Neural cell (in vitro differentiated cells): ENCODE measurements around the gene HIF3A. TPM values are rescaled to one million over a fixed set of nuclear protein-coding genes. Genes with fewer than 3 reads are reported as not detected.

Experiments
- H2AFZ ChIP-seq: fragments of 200-600, 300-800 bp; sonication (generic), shearing (Covaris generic); 2 replicates; pipeline ENCODE4 v1.6.0; 2014; ENCODE audit warnings: low read depth, mild to moderate bottlenecking, antibody characterized with exemption, low read length, moderate library complexity
- H3F3A ChIP-seq: fragments of 200-600 bp; shearing (Covaris generic); 2 replicates; pipeline ENCODE4 v1.6.1; 2016; ENCODE audit warnings: mild to moderate bottlenecking, moderate library complexity, mixed read lengths, antibody characterized with exemption, low read length; ENCODE audit not compliant: insufficient read depth, poor library complexity, severe bottlenecking
- H3K27ac ChIP-seq: fragments of 200-600, 300-800 bp; sonication (generic), shearing (Covaris generic); 2 replicates; pipeline ENCODE4 v1.5.1; 2014; ENCODE audit warnings: mild to moderate bottlenecking, low read length, moderate library complexity
- H3K27me3 ChIP-seq: fragments of 300-800, 200-600 bp; sonication (generic), shearing (Covaris generic); 2 replicates; pipeline ENCODE4 v1.6.0; 2014; ENCODE audit warnings: mild to moderate bottlenecking, low read depth, low read length, moderate library complexity; ENCODE audit not compliant: insufficient read depth
- H3K36me3 ChIP-seq: fragments of 300-800, 200-600 bp; sonication (generic), shearing (Covaris generic); 2 replicates; pipeline ENCODE4 v1.5.1; 2014; ENCODE audit warnings: mild to moderate bottlenecking, antibody characterized with exemption, low read length, moderate library complexity; ENCODE audit not compliant: insufficient read depth
- H3K4me2 ChIP-seq: fragments of 300-800, 200-600 bp; sonication (generic), shearing (Covaris generic); 2 replicates; pipeline ENCODE4 v1.6.0; 2014; ENCODE audit warnings: mild to moderate bottlenecking, low read length
- H3K4me3 ChIP-seq: fragments of 300-800, 200-600 bp; sonication (generic), shearing (Covaris generic); 2 replicates; pipeline ENCODE4 v1.5.1; 2014; ENCODE audit warnings: mild to moderate bottlenecking, low read length, moderate library complexity
- H3K79me2 ChIP-seq: fragments of 200-600 bp; shearing (Covaris generic); replicated peaks from 2 replicates; pipeline ENCODE4 v1.6.0; 2014; ENCODE audit warnings: mild to moderate bottlenecking, low read length, moderate library complexity; ENCODE audit not compliant: insufficient read depth
- H3K9ac ChIP-seq: fragments of 300-800, 200-600 bp; sonication (generic), shearing (Covaris generic); 2 replicates; pipeline ENCODE4 v1.6.1; 2016; ENCODE audit warnings: mild to moderate bottlenecking, low read length, mixed read lengths
- H3K9me2 ChIP-seq: fragments of 200-600 bp; shearing (Covaris generic); 2 replicates; pipeline ENCODE4 v1.6.1; 2016; ENCODE audit warnings: mild to moderate bottlenecking, low read length, mixed read lengths; ENCODE audit not compliant: insufficient read depth
- H3K9me3 ChIP-seq: fragments of 200-600, 300-800 bp; sonication (generic), shearing (Covaris generic); 2 replicates; pipeline ENCODE4 v1.6.1; 2016; ENCODE audit warnings: mild to moderate bottlenecking, mixed run types, low read length, moderate library complexity, mixed read lengths
- H4K20me1 ChIP-seq: fragments of 200-600 bp; shearing (Covaris generic); 2 replicates; pipeline ENCODE4 v1.6.1; 2016; ENCODE audit warnings: mild to moderate bottlenecking, mixed run types; ENCODE audit not compliant: insufficient read depth
- CTCF ChIP-seq: fragments of 450-650 bp; IDR thresholded peaks from 2 replicates; pipeline ENCODE4 v1.5.1; 2014; ENCODE audit warnings: antibody characterized with exemption, mild to moderate bottlenecking, moderate library complexity; ENCODE audit not compliant: poor library complexity, severe bottlenecking
- EP300 ChIP-seq: fragments of 450-650 bp; conservative IDR thresholded peaks from 2 replicates; pipeline ENCODE4 v1.6.1; 2014; ENCODE audit warnings: antibody characterized with exemption, mild to moderate bottlenecking, moderate library complexity; ENCODE audit not compliant: poor library complexity, severe bottlenecking
- EZH2 ChIP-seq: fragments of 200-600, 300-800 bp; shearing (Covaris generic), sonication (generic); IDR thresholded peaks from 2 replicates; pipeline ENCODE4 v1.6.1; 2014; ENCODE audit warnings: antibody characterized with exemption, low read length, borderline replicate concordance, mild to moderate bottlenecking; ENCODE audit not compliant: insufficient read depth, poor library complexity, severe bottlenecking
- MXI1 ChIP-seq: fragments of 450-650 bp; conservative IDR thresholded peaks from 2 replicates; pipeline ENCODE4 v1.6.1; 2014; ENCODE audit warnings: antibody characterized with exemption, mild to moderate bottlenecking; ENCODE audit not compliant: poor library complexity, severe bottlenecking
- POLR2AphosphoS5 ChIP-seq: IDR thresholded peaks from 2 replicates; pipeline ENCODE4 v1.6.1; 2012
- RAD21 ChIP-seq: fragments of 450-650 bp; conservative IDR thresholded peaks from 2 replicates; pipeline ENCODE4 v1.6.1; 2014; ENCODE audit warnings: antibody characterized with exemption, mild to moderate bottlenecking, moderate library complexity
- REST ChIP-seq: IDR thresholded peaks from 2 replicates; pipeline ENCODE4 v1.6.1; 2012; ENCODE audit warnings: borderline replicate concordance
- SMC3 ChIP-seq: fragments of 450-650 bp; conservative IDR thresholded peaks from 2 replicates; pipeline ENCODE4 v1.6.1; 2014; ENCODE audit warnings: antibody characterized with exemption, mild to moderate bottlenecking, moderate library complexity; ENCODE audit not compliant: poor library complexity
- TAF1 ChIP-seq: IDR thresholded peaks from 2 replicates; pipeline ENCODE4 v1.6.1; 2012; ENCODE audit warnings: low read depth
- polyA plus RNA-seq: library from polyadenylated mRNA; depleted of rRNA; stranded (reverse); fragments of >200 nt; gene quantifications from 2 replicates; pipeline ENCODE4 v1.2.3, GENCODE V29; 2014

HIF3A gene
- polyA plus RNA-seq, 1 donor from 2014 or later = 2.0 TPM

- peaks cover 34% of the 10 kb centered on the region for H3K79me2 ChIP-seq
These were observed 50.2 kb downstream of the HIF3A start, which contains the start of gene PPP5C for GRCh38 chr19:46346821-46347571. Gene PPP5C (plus strand): TSS chr19:46347087. CDS start chr19:46347097, 10 bp downstream.

More at GRCh38 chr19:46346821-46347571, 50.2 kb downstream of the HIF3A start, which contains the start of gene PPP5C:
- peak within 1 kb of the TSS; percentile 100 for H2AFZ ChIP-seq
- H3K9me2 ChIP-seq = no peaks in the 10 kb centered on the region
- H3K27ac ChIP-seq = peak within 1 kb of the TSS; percentile 92
- H3K4me2 ChIP-seq = peak within 1 kb of the TSS; percentile 80
- H3K36me3 ChIP-seq = no peaks in the 10 kb centered on the region
- TF ChIP-seq CTCF (peak; percentile 99), POLR2AphosphoS5 (peak; percentile 89), EZH2 (no peak), TAF1 (peak; percentile 80), MXI1 (peak; percentile 82), REST (peak; percentile 70), EP300 (peak; percentile 41), RAD21 (peak; percentile 59), SMC3 (peak; percentile 67)
- no peaks in the 10 kb centered on the region for H3K9me3 ChIP-seq
- H3K4me3 ChIP-seq = peak within 1 kb of the TSS; percentile 100
- H4K20me1 ChIP-seq = peaks cover 6% of the 10 kb centered on the region
- H3F3A ChIP-seq = no peaks in the 10 kb centered on the region
- H3K9ac ChIP-seq = peak within 1 kb of the TSS; percentile 99
- H3K27me3 ChIP-seq = no peaks in the 10 kb centered on the region
